Psoas muscle (tissue), 8 donors: Measurements from ENCODE around the gene CADM1. TPM values are rescaled to one million over a fixed set of nuclear protein-coding genes. Genes with fewer than 3 reads are reported as not detected.
A peak's percentile ranks its signal among the peaks of the same experiment; 100 is the strongest.

ENCODE experiments used
- ATAC-seq, 4 donors: fragments of 200-7000 bp; cut with Tn5 transposase; one replicate each; pipeline ENCODE4 v1.9.1; 2020; ENCODE audit warnings: moderate library complexity in 3 of 4, mild to moderate bottlenecking in 2 of 4
- DNase-seq, 2 donors: peaks; one replicate each; pipeline ENCODE4 v3.0.0-alpha.2; 2020
- H3K27ac ChIP-seq: fragments of 200-600 bp; one replicate; pipeline ENCODE4 v1.8.0; 2022
- H3K27me3 ChIP-seq, 3 donors: fragments of 200-600 bp in 1 of 3; one replicate each; pipeline versions ENCODE4 v1.6.1 to v1.8.0; 2013 to 2022; ENCODE audit warnings: low read length in 2 of 3, mild to moderate bottlenecking in 2 of 3, moderate library complexity in 1 of 3; ENCODE audit not compliant: insufficient read depth in 3 of 3
- H3K36me3 ChIP-seq, 2 donors: fragments of 200-600 bp in 1 of 2; one replicate each; pipeline versions ENCODE4 v1.6.1 to v1.8.0; 2013 to 2022; ENCODE audit warnings: low read depth in 1 of 2, mild to moderate bottlenecking in 1 of 2, moderate library complexity in 1 of 2; ENCODE audit not compliant: insufficient read depth in 1 of 2
- H3K4me1 ChIP-seq: fragments of 200-600 bp; one replicate; pipeline ENCODE4 v1.8.0; 2022
- H3K4me3 ChIP-seq: fragments of 200-600 bp; one replicate; pipeline ENCODE4 v1.8.0; 2022; ENCODE audit warnings: mild to moderate bottlenecking
- H3K9me3 ChIP-seq: fragments of 200-600 bp; one replicate; pipeline ENCODE4 v1.8.0; 2022
- CTCF ChIP-seq: fragments of 200-600 bp; IDR thresholded peaks from one replicate; pipeline ENCODE4 v1.8.0; 2022; ENCODE audit warnings: antibody characterized with exemption
- WGBS, 3 donors: extraction: QIAGEN DNeasy Blood & Tissue Kit; methylation state at CpG; one replicate each; pipeline versions ENCODE4 v1.1.6 to v1.1.7; 2013; 5-methylcytosine and 5-hydroxymethylcytosine counted together
- intact Hi-C, 2 donors: fragments of 100-400 bp; cut with DNase I; formaldehyde crosslinking; loops; one replicate each; pipeline versions ENCODE4 v1.11.0 to v1.14.2; 2022
- polyA plus RNA-seq, 3 donors: library from polyadenylated mRNA; stranded (reverse); fragments of 200-250 nt; gene quantifications; one replicate each; pipeline ENCODE4 v1.2.3, GENCODE V29; 2013
- total RNA-seq, 4 donors: library from RNA; stranded (reverse); fragmentation: NEBNext Ultra II Directional in 2 of 4; extraction: Animal tissue kit (Norgen Biotek cat#: 25700) in 2 of 4; gene quantifications; one replicate each; pipeline versions ENCODE4 v1.2.1 to v1.2.4, GENCODE V29; 2021 to 2023
- donor health status: healthy with polysubstance abuse.
- donor health status: DM: no; HTN: no; CAD: no; lungs with moderate emphysema.
- donor health status: Bipolar disorder and iron deficiency.
- donor health status: healthy.
- donor health status: DM: yes; HTN: yes; CAD: no.
- donor health status: DM: no; HTN: no; CAD: no.
- donor health status: DM: no; HTN: no; CAD: no.
- donor health status: DM: yes; HTN: yes; CAD: no.

Gene CADM1
- total and polyA plus RNA-seq, 7 donors: 3.1 to 12.4 (median 9.5) TPM

GRCh38 chr11:115446214-115446613 is 58.0 kb downstream of the CADM1 start:
- 11 to 23% (median 21%) methylated on average over 1 of the region's 1 CpG for WGBS, 3 donors
- Histone ChIP-seq H3K36me3 (no peaks in the 10 kb centered on the region), H3K4me1 (no peaks in the 10 kb centered on the region), H3K4me3 (no peak overlapping the region), H3K27me3 (no peaks in the 10 kb centered on the region), H3K9me3 (peaks cover 14% of the 10 kb centered on the region), H3K27ac (no peak overlapping the region)
- intact Hi-C loops: no loop called here
- ATAC-seq (peak in 2 of 4 donors; percentile 72 to 83), DNase-seq (no peak)
- TF ChIP-seq CTCF: no peak

- DNase-seq: no peak
- no peak for TF ChIP-seq CTCF
- 77 to 82% (median 80%) methylated on average over 5 of the region's 5 CpGs for WGBS, 3 donors
Measured at GRCh38 chr11:115444542-115444941, 59.7 kb downstream of the CADM1 start.

GRCh38 chr11:115439969-115440540 is 64.2 kb downstream of the CADM1 start:
- intact Hi-C loops: no loop called here
- ATAC-seq: no peak
- Histone ChIP-seq H3K36me3 (no peaks in the 10 kb centered on the region), H3K4me1 (no peaks in the 10 kb centered on the region), H3K27ac (no peak overlapping the region), H3K9me3 (no peaks in the 10 kb centered on the region), H3K27me3 (no peaks in the 10 kb centered on the region), H3K4me3 (no peak overlapping the region)
- TF ChIP-seq CTCF: no peak
- WGBS, 3 donors: 70 to 75% (median 71%) methylated on average over 5 of the region's 5 CpGs
- DNase-seq: no peak

More at GRCh38 chr11:115444542-115444941, 59.7 kb downstream of the CADM1 start:
- no peak for ATAC-seq
- Histone ChIP-seq H3K4me3 (no peak overlapping the region), H3K9me3 (peaks cover 14% of the 10 kb centered on the region), H3K27ac (no peak overlapping the region), H3K27me3 (no peaks in the 10 kb centered on the region), H3K4me1 (no peaks in the 10 kb centered on the region), H3K36me3 (no peaks in the 10 kb centered on the region)
- intact Hi-C loops: no loop called here

GRCh38 chr11:115439385-115439784 is 64.8 kb downstream of the CADM1 start:
- intact Hi-C loops: no loop called here
- no peak overlapping the region for H3K4me3 ChIP-seq
- 48 to 64% (median 53%) methylated on average over 3 of the region's 3 CpGs for WGBS, 3 donors
- no peaks in the 10 kb centered on the region for H3K9me3 ChIP-seq
- no peak for TF ChIP-seq CTCF
- DNase-seq: no peak
- no peak overlapping the region for H3K27ac ChIP-seq
- no peak for ATAC-seq
- H3K4me1 ChIP-seq: no peaks in the 10 kb centered on the region
- no peaks in the 10 kb centered on the region for H3K36me3 ChIP-seq
- no peaks in the 10 kb centered on the region for H3K27me3 ChIP-seq
